ENCODE results near the gene UBA7. TPM values are rescaled to one million over a fixed set of nuclear protein-coding genes. Genes with fewer than 3 reads are reported as not detected.

UBA7 gene
- total and polyA plus RNA-seq, 2 experiments from 2014 or later = 0.14 to 0.50 TPM

GRCh38 chr3:49769286-49769915 is 44.4 kb downstream of the UBA7 start (continued):
- no peak for TF ChIP-seq EZH2phosphoT487 (IDR thresholded peaks at IDR 0.05; ENCODE audit: unreplicated experiment)

- Histone ChIP-seq H3K9me2 (ENCODE audit: insufficient read depth) (no peaks in the 10 kb centered on the region), H3K4me1 (ENCODE audit: insufficient read depth) (no peaks in the 10 kb centered on the region), H2AFZ (no peak overlapping the region), H3K4me3 (no peak overlapping the region), H3K27ac (ENCODE audit: low read depth) (no peak overlapping the region), H4K20me1 (replicated peaks; ENCODE audit: insufficient read depth) (peaks cover 27% of the 10 kb centered on the region), H3K27me3 (ENCODE audit: insufficient read depth) (no peaks in the 10 kb centered on the region), H3K36me3 (ENCODE audit: insufficient read depth) (no peaks in the 10 kb centered on the region), H3K4me2 (no peak overlapping the region), H3K79me2 (replicated peaks; ENCODE audit: insufficient read depth) (peaks cover 98% of the 10 kb centered on the region), H3F3A (replicated peaks; ENCODE audit: low read depth) (0 out of 2 replicates have a peak, but pooled peaks cover 5% of the 10 kb centered on the region)
- ATAC-seq (no peak), DNase-seq (ENCODE audit: low spot score) (no peak)
- Mint-ChIP-seq H3K4me3 (no peak overlapping the region), H3K27me3 (ENCODE audit: insufficient read depth, low read depth, poor library complexity) (no peaks in the 10 kb centered on the region), H3K36me3 (ENCODE audit: low read depth) (no peaks in the 10 kb centered on the region), H3K9me3 (no peaks in the 10 kb centered on the region), H3K4me1 (no peaks in the 10 kb centered on the region), H3K27ac (no peak overlapping the region)
- TF ChIP-seq EZH2 (IDR thresholded peaks at IDR 0.05; ENCODE audit: low read depth, unreplicated experiment) = no peak
- TF ChIP-seq EZH2phosphoT487 (IDR thresholded peaks at IDR 0.05; ENCODE audit: unreplicated experiment) = no peak
- TF ChIP-seq POLR2AphosphoS5 (IDR thresholded peaks at IDR 0.05; ENCODE audit: low read depth) = no peak
- TF ChIP-seq ETS1 (IDR thresholded peaks at IDR 0.05) = no peak
- TF ChIP-seq REST (IDR thresholded peaks at IDR 0.05; ENCODE audit: unreplicated experiment) = no peak
- no peak for TF ChIP-seq STAT1 (IDR thresholded peaks at IDR 0.05; ENCODE audit: unreplicated experiment)
- TF ChIP-seq CTCF (conservative IDR thresholded peaks at IDR 0.05; ENCODE audit: low read depth in 2 of 2) = no peak
- TF ChIP-seq JUNB (IDR thresholded peaks at IDR 0.05; ENCODE audit: unreplicated experiment) = no peak
- TF ChIP-seq CREB1 (CRISPR knock-in tag; IDR thresholded peaks at IDR 0.05; ENCODE audit: low read depth) = no peak
- TF ChIP-seq NANOG (IDR thresholded peaks at IDR 0.05; ENCODE audit: borderline replicate concordance) = no peak
- no peak for TF ChIP-seq ZNF462 (CRISPR knock-in tag; IDR thresholded peaks at IDR 0.05)
- no peak for TF ChIP-seq ZNF114 (CRISPR knock-in tag; IDR thresholded peaks at IDR 0.05)
- no peak for TF ChIP-seq ZNF331 (CRISPR knock-in tag; IDR thresholded peaks at IDR 0.05; ENCODE audit: low read depth)
Measured at GRCh38 chr3:49763981-49764380, 49.8 kb downstream of the UBA7 start.

Data from GM23338 (cell line).